ENCODE data around the gene HOXC4.
A peak's percentile ranks its signal among the peaks of the same experiment; 100 is the strongest.

DNA sequence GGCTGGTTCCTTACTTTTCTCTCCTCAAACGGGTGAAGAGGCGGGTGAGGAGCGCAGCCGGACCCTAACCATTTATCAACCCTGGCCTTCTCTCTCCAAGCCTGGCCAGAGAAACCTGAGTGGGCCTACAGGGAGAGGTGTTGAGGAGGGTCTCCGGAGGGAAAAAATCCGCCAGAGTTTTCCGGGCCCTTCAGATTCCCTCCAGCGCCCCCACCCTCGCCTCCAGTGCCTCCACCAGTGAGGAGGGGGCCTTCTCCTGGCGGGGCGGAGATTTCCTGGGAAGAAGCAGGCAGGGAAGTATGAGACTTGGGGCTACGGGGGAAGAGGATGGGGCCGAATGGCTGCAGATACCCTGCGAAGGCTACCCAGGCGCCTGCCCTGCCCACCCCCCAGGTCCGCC lies 22.2 kb upstream of the HOXC4 start:
- TF ChIP-seq, protein P1, sequence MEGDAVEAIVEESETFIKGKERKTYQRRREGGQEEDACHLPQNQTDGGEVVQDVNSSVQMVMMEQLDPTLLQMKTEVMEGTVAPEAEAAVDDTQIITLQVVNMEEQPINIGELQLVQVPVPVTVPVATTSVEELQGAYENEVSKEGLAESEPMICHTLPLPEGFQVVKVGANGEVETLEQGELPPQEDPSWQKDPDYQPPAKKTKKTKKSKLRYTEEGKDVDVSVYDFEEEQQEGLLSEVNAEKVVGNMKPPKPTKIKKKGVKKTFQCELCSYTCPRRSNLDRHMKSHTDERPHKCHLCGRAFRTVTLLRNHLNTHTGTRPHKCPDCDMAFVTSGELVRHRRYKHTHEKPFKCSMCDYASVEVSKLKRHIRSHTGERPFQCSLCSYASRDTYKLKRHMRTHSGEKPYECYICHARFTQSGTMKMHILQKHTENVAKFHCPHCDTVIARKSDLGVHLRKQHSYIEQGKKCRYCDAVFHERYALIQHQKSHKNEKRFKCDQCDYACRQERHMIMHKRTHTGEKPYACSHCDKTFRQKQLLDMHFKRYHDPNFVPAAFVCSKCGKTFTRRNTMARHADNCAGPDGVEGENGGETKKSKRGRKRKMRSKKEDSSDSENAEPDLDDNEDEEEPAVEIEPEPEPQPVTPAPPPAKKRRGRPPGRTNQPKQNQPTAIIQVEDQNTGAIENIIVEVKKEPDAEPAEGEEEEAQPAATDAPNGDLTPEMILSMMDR (IDR thresholded peaks at IDR 0.05; ENCODE audit: insufficient read depth, low read depth, low read length), result no peak
- TF ChIP-seq EZH2 (IDR thresholded peaks at IDR 0.05; ENCODE audit: insufficient read depth, low read length), result peak; percentile 1
